HepG2 (cell line): ENCODE measurements around the gene UGP2. TPM values are rescaled to one million over a fixed set of nuclear protein-coding genes. Genes with fewer than 3 reads are reported as not detected.

Source experiments
- ATAC-seq: fragments of 200-7000 bp; cut with Tn5 transposase; 3 replicates; pipeline ENCODE4 v1.9.1; 2020; ENCODE audit warnings: mild to moderate bottlenecking, moderate library complexity
- BruUV-seq: library from RNA; stranded (reverse); fragments of 400-500 nt; replicated peaks from 2 replicates; lab custom pipeline; 2021; lab: Mats Ljungman, UMichigan
- CTCF ChIA-PET: fragments of 300-600 bp; formaldehyde crosslinking; extraction: SDS; loops from one replicate; lab custom pipeline; 2021; ENCODE audit warnings: low total read pairs, inconsistent platforms, low intra/inter-chr PET ratio; lab: Yijun Ruan, JAX
- POLR2A ChIA-PET: fragments of 350-600 bp; sonication (Branson Sonifier 250); formaldehyde crosslinking; loops from one replicate; lab custom pipeline; 2020; ENCODE audit warnings: antibody characterized with exemption, inconsistent platforms; lab: Yijun Ruan, JAX
- DNase-seq: peaks from one replicate; pipeline ENCODE4 v3.0.0-alpha.2; 2015; ENCODE audit warnings: low spot score
- FAIRE-seq: peaks from 3 replicates; lab custom pipeline; 2011; peaks lifted over from hg19 to GRCh38; lab: Jason Lieb, UNC
- H2AFZ ChIP-seq: one replicate; pipeline ENCODE4 v1.6.1; 2011; ENCODE audit warnings: low read length, inconsistent platforms
- H3K27ac ChIP-seq: fragments of 300-600 bp; 3 replicates; pipeline ENCODE4 v1.8.0; 2011; ENCODE audit warnings: mixed run types, mild to moderate bottlenecking, mixed read lengths, low read length, inconsistent platforms; ENCODE audit not compliant: insufficient read depth; ENCODE audit errors: extremely low read length
- H3K27me3 ChIP-seq, 2 experiments: fragments of 200-600 bp in 1 of 2; 2 replicates in 1 of 2; 3 replicates in 1 of 2; pipeline versions ENCODE4 v1.6.0 to v1.8.0; 2011; ENCODE audit warnings: low read length in 2 of 2, mild to moderate bottlenecking in 2 of 2, moderate library complexity in 2 of 2, inconsistent platforms in 1 of 2; ENCODE audit not compliant: insufficient read depth in 2 of 2, control insufficient read depth in 1 of 2
- H3K36me3 ChIP-seq, 2 experiments: fragments of 200-600 bp in 1 of 2; replicated peaks in 1 of 2; 2 replicates in 1 of 2; 3 replicates in 1 of 2; pipeline versions ENCODE4 v1.5.1 to v1.8.0; 2011; ENCODE audit warnings: low read length in 2 of 2, inconsistent platforms in 1 of 2; ENCODE audit not compliant: insufficient read depth in 2 of 2, control insufficient read depth in 1 of 2
- H3K4me1 ChIP-seq: 2 replicates; pipeline ENCODE4 v1.5.1; 2012; ENCODE audit warnings: low read length, inconsistent platforms; ENCODE audit not compliant: insufficient read depth
- H3K4me2 ChIP-seq: 2 replicates; pipeline ENCODE4 v1.6.0; 2011; ENCODE audit warnings: low read depth, low read length, inconsistent platforms
- H3K4me3 ChIP-seq, 3 experiments: fragments of 200-600 bp in 1 of 3; sonication (generic), shearing (Covaris generic) in 1 of 3; replicated peaks in 1 of 3; 2 replicates each; pipeline ENCODE4 v1.5.1; 2011 to 2016; ENCODE audit warnings: low read length in 3 of 3, inconsistent platforms in 2 of 3, low read depth in 2 of 3, mild to moderate bottlenecking in 2 of 3, control low read depth in 1 of 3, mixed read lengths in 1 of 3; ENCODE audit not compliant: insufficient read depth in 1 of 3
- H3K79me2 ChIP-seq: one replicate; pipeline ENCODE4 v1.6.1; 2011; ENCODE audit warnings: low read length, inconsistent platforms; ENCODE audit not compliant: insufficient read depth
- H3K9ac ChIP-seq: 2 replicates; pipeline ENCODE4 v1.6.0; 2011; ENCODE audit warnings: mild to moderate bottlenecking, low read depth, low read length, inconsistent platforms; ENCODE audit not compliant: insufficient read depth
- H3K9me3 ChIP-seq: 2 replicates; pipeline ENCODE4 v1.5.1; 2012; ENCODE audit warnings: mild to moderate bottlenecking, low read length
- H4K20me1 ChIP-seq: 2 replicates; pipeline ENCODE4 v1.6.0; 2011; ENCODE audit warnings: inconsistent platforms, mild to moderate bottlenecking, low read length, moderate library complexity; ENCODE audit not compliant: insufficient read depth
- ATF7-NPFF ChIP-seq: sonication (generic); formaldehyde crosslinking; IDR thresholded peaks from 2 replicates; pipeline ENCODE4 v1.8.1; 2023; ENCODE audit warnings: mild to moderate bottlenecking, low read depth, missing genetic modification reagents, moderate library complexity
- FOXK1 ChIP-seq: sonication (generic); formaldehyde crosslinking; IDR thresholded peaks from 2 replicates; pipeline ENCODE4 v1.4.0; 2020; ENCODE audit warnings: low read depth, missing genetic modification reagents, borderline replicate concordance
- NAIF1 ChIP-seq: sonication (generic); formaldehyde crosslinking; IDR thresholded peaks from 2 replicates; pipeline ENCODE4 v1.5.0; 2020; ENCODE audit warnings: mild to moderate bottlenecking, missing genetic modification reagents, borderline replicate concordance
- NFKBIZ ChIP-seq: IDR thresholded peaks from 2 replicates; pipeline ENCODE4 v1.6.1; 2018; ENCODE audit warnings: missing genetic modification reagents, missing compliant biosample characterization
- PPARG ChIP-seq: conservative IDR thresholded peaks from 2 replicates; pipeline ENCODE4 v1.6.1; 2016; ENCODE audit warnings: missing biosample characterization, missing genetic modification reagents
- ZBTB8A ChIP-seq: sonication (generic); formaldehyde crosslinking; IDR thresholded peaks from 2 replicates; pipeline ENCODE4 v1.4.0; 2020; ENCODE audit warnings: mild to moderate bottlenecking, low read depth, missing genetic modification reagents, borderline replicate concordance
- ZFP36L1 ChIP-seq: sonication (generic); formaldehyde crosslinking; IDR thresholded peaks from 2 replicates; pipeline ENCODE4 v1.8.0; 2022; ENCODE audit warnings: mild to moderate bottlenecking, missing genetic modification reagents, moderate library complexity
- ZNF337 ChIP-seq: sonication (generic); formaldehyde crosslinking; IDR thresholded peaks from 2 replicates; pipeline ENCODE4 v1.5.1; 2020; ENCODE audit warnings: missing genetic modification reagents, low read depth, mild to moderate bottlenecking, borderline replicate concordance
- ZNF44 ChIP-seq: sonication (generic); formaldehyde crosslinking; IDR thresholded peaks from 2 replicates; pipeline ENCODE4 v1.5.1; 2020; ENCODE audit warnings: mild to moderate bottlenecking, missing genetic modification reagents
- ZNF549 ChIP-seq: sonication (generic); formaldehyde crosslinking; IDR thresholded peaks from 2 replicates; pipeline ENCODE4 v1.5.0; 2020; ENCODE audit warnings: missing genetic modification reagents
- ZNF550 ChIP-seq: sonication (generic); formaldehyde crosslinking; IDR thresholded peaks from 2 replicates; pipeline ENCODE4 v1.4.0; 2020; ENCODE audit warnings: mild to moderate bottlenecking, missing genetic modification reagents, borderline replicate concordance
- ZNF605 ChIP-seq: sonication (generic); formaldehyde crosslinking; IDR thresholded peaks from 2 replicates; pipeline ENCODE4 v1.8.0; 2022; ENCODE audit warnings: mild to moderate bottlenecking, missing genetic modification reagents
- WGBS: methylation state at CpG from one replicate; pipeline ENCODE4 v1.1.6; 2017; ENCODE audit warnings: low lambda C conversion rate; 5-methylcytosine and 5-hydroxymethylcytosine counted together
- in situ Hi-C: cut with HindIII; loops from 2 replicates; pipeline ENCODE4 v1.10.0; 2017; ENCODE audit warnings: low pct_unique_long_range_greater_than_20kb; ENCODE audit not compliant: extremely low pct_ligation_motif_present
- intact Hi-C: fragments of 100-400 bp; cut with micrococcal nuclease; formaldehyde crosslinking; loops from one replicate; pipeline ENCODE4 v1.10.0; 2022; ENCODE audit not compliant: unreplicated experiment
- polyA plus RNA-seq, 8 experiments: library from polyadenylated mRNA; depleted of rRNA in 3 of 8; stranded (reverse) in 7 of 8; unstranded in 1 of 8; fragments of >200 nt; fragmentation: Illumina TruSeq in 4 of 8; extraction: Trizol in 4 of 8; gene quantifications; 2 replicates each; pipeline versions ENCODE4 v1.2.1 to v1.2.3, GENCODE V29; 2011 to 2016; ENCODE audit warnings: low read depth in 4 of 8, missing spikeins in 1 of 8, mixed read lengths in 1 of 8; ENCODE audit not compliant: insufficient read depth in 1 of 8
- total RNA-seq, 5 experiments: library from RNA; depleted of rRNA; stranded (reverse); fragments of >200 nt; fragmentation: Illumina TruSeq; extraction: Trizol; gene quantifications; 2 replicates each; pipeline ENCODE4 v1.2.3, GENCODE V29; 2016; ENCODE audit warnings: low read depth in 1 of 5
- TF ChIP-seq, protein P1 (sequence below): sonication (generic); formaldehyde crosslinking; IDR thresholded peaks from 2 replicates; pipeline ENCODE4 v1.8.0; 2023; ENCODE audit warnings: mild to moderate bottlenecking, missing genetic modification reagents
- TF ChIP-seq, protein P2 (sequence below): sonication (generic); formaldehyde crosslinking; IDR thresholded peaks from 2 replicates; pipeline ENCODE4 v1.4.0; 2020; ENCODE audit warnings: missing genetic modification reagents, mild to moderate bottlenecking, borderline replicate concordance
- TF ChIP-seq, protein P3 (sequence below): sonication (generic); formaldehyde crosslinking; IDR thresholded peaks from 2 replicates; pipeline ENCODE4 v1.4.0; 2020; ENCODE audit warnings: missing genetic modification reagents

The UGP2 gene
- total and polyA plus RNA-seq, 2 of the 13 experiments (the other 11 are each of a cell fraction or from before 2014, with no cell fraction given): 96.0 to 134 TPM

DNA sequence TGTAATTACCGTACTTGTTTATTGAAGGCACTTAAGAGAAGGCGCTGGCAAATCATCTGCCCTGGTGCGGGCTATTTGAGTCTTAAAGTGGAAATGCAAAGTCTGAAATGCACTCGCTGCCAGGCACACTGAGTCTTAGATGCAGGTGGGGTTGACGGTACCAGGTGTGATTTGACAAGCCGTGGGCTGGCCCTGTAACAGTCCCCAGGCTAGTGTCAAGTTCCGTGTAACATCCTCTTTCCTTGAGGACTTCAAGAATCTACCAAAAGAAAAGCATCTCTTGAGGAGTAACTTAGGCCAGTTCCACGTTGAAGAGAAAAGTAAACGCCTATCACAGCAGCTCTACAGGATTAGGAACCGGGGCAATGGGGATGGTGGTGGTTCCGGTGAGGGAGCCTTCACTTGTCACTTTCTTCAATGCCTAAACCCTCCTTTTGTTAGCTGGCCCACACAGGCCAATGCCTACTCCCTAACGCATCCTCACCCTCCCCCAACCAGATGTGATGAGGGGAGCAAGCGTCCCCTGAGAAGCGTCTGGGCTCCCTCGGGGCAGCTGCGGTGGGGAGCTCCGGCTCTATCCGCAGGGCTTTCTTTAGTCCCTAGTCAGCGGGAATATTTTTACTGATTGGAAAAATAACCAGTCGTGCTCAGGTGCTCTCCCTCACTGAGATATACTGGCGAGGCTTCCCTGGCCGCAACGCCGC, 1.5 kb upstream of the UGP2 start:
- Histone ChIP-seq H3K27me3 (no peaks in the 10 kb centered on the region; a peak in 1 of 5 replicates), H3K4me2 (peak overlapping the region; percentile 95), H4K20me1 (peaks cover 21% of the 10 kb centered on the region), H3K4me3 (peak overlapping the region; percentile 82 to 95 (median 85)), H2AFZ (peak overlapping the region; percentile 34), H3K4me1 (peaks cover 30% of the 10 kb centered on the region), H3K79me2 (peaks cover 36% of the 10 kb centered on the region), H3K36me3 (no peaks in the 10 kb centered on the region), H3K27ac (peak overlapping the region; percentile 94), H3K9ac (peak overlapping the region; percentile 92), H3K9me3 (no peaks in the 10 kb centered on the region)
- no peak for DNase-seq
- BruUV-seq: TSS peak; percentile 74
- 13% methylated on average over 24 of the region's 24 CpGs for WGBS
- ATAC-seq: peak; percentile 17
- FAIRE-seq: no peak
- in situ Hi-C loops (no loop called here), intact Hi-C loops (loop anchor here (2.0 kb wide), 2 partner anchors 19 to 103 kb away; no protein-coding TSS in a partner anchor)
- CTCF ChIA-PET: interaction anchor here (1.0 kb wide), 1 partner anchor 148 kb away, joined by 3 read pairs; no protein-coding TSS in a partner anchor
- POLR2A ChIA-PET: interaction anchor here (0.7 to 5.2 kb wide), 13 partner anchors 8 to 252 kb away, joined by 3 to 73 read pairs (median 19); partner anchors contain the start of genes MDH1 and WDPCP
- TF ChIP-seq ZNF549 (CRISPR knock-in tag) (no peak), FOXK1 (CRISPR knock-in tag) (no peak), ZNF605 (CRISPR knock-in tag) (peak; percentile 58; the same call in 1 of the 2 replicates), NAIF1 (peak; percentile 75; the same call in 1 of the 2 replicates), ZNF550 (CRISPR knock-in tag) (0 out of 2 replicates have a peak, but pooled peaks have one; percentile 88), ZFP36L1 (CRISPR knock-in tag) (no peak; the same call in 1 of the 2 replicates), ZBTB8A (CRISPR knock-in tag) (peak; percentile 23; the same call in 1 of the 2 replicates), PPARG (0 out of 2 replicates have a peak, but pooled peaks have one; percentile 25), NFKBIZ (no peak), ATF7-NPFF (CRISPR knock-in tag) (peak; percentile 51), ZNF44 (no peak), ZNF337 (CRISPR knock-in tag) (peak; percentile 85; the same call in 1 of the 2 replicates)
- TF ChIP-seq, protein P1, sequence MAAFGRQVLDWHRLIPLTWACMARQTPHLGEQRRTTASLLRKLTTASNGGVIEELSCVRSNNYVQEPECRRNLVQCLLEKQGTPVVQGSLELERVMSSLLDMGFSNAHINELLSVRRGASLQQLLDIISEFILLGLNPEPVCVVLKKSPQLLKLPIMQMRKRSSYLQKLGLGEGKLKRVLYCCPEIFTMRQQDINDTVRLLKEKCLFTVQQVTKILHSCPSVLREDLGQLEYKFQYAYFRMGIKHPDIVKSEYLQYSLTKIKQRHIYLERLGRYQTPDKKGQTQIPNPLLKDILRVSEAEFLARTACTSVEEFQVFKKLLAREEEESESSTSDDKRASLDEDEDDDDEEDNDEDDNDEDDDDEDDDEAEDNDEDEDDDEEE: 0 out of 2 replicates have a peak, but pooled peaks have one; percentile 65
- TF ChIP-seq, protein P2, sequence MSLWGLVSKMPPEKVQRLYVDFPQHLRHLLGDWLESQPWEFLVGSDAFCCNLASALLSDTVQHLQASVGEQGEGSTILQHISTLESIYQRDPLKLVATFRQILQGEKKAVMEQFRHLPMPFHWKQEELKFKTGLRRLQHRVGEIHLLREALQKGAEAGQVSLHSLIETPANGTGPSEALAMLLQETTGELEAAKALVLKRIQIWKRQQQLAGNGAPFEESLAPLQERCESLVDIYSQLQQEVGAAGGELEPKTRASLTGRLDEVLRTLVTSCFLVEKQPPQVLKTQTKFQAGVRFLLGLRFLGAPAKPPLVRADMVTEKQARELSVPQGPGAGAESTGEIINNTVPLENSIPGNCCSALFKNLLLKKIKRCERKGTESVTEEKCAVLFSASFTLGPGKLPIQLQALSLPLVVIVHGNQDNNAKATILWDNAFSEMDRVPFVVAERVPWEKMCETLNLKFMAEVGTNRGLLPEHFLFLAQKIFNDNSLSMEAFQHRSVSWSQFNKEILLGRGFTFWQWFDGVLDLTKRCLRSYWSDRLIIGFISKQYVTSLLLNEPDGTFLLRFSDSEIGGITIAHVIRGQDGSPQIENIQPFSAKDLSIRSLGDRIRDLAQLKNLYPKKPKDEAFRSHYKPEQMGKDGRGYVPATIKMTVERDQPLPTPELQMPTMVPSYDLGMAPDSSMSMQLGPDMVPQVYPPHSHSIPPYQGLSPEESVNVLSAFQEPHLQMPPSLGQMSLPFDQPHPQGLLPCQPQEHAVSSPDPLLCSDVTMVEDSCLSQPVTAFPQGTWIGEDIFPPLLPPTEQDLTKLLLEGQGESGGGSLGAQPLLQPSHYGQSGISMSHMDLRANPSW: no peak
- TF ChIP-seq, protein P3, sequence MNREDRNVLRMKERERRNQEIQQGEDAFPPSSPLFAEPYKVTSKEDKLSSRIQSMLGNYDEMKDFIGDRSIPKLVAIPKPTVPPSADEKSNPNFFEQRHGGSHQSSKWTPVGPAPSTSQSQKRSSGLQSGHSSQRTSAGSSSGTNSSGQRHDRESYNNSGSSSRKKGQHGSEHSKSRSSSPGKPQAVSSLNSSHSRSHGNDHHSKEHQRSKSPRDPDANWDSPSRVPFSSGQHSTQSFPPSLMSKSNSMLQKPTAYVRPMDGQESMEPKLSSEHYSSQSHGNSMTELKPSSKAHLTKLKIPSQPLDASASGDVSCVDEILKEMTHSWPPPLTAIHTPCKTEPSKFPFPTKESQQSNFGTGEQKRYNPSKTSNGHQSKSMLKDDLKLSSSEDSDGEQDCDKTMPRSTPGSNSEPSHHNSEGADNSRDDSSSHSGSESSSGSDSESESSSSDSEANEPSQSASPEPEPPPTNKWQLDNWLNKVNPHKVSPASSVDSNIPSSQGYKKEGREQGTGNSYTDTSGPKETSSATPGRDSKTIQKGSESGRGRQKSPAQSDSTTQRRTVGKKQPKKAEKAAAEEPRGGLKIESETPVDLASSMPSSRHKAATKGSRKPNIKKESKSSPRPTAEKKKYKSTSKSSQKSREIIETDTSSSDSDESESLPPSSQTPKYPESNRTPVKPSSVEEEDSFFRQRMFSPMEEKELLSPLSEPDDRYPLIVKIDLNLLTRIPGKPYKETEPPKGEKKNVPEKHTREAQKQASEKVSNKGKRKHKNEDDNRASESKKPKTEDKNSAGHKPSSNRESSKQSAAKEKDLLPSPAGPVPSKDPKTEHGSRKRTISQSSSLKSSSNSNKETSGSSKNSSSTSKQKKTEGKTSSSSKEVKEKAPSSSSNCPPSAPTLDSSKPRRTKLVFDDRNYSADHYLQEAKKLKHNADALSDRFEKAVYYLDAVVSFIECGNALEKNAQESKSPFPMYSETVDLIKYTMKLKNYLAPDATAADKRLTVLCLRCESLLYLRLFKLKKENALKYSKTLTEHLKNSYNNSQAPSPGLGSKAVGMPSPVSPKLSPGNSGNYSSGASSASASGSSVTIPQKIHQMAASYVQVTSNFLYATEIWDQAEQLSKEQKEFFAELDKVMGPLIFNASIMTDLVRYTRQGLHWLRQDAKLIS: 0 out of 2 replicates have a peak, but pooled peaks have one; percentile 23
